GM12874 (cell line): ENCODE measurements around the gene TMEM273.

Experiments used
- TF ChIP-seq, protein P1 (sequence below): IDR thresholded peaks from 2 replicates; pipeline ENCODE4 v1.5.1; 2011; ENCODE audit warnings: low read depth, mild to moderate bottlenecking, control low read depth, low read length, moderate library complexity; ENCODE audit not compliant: insufficient read depth

The TMEM273 gene

DNA sequence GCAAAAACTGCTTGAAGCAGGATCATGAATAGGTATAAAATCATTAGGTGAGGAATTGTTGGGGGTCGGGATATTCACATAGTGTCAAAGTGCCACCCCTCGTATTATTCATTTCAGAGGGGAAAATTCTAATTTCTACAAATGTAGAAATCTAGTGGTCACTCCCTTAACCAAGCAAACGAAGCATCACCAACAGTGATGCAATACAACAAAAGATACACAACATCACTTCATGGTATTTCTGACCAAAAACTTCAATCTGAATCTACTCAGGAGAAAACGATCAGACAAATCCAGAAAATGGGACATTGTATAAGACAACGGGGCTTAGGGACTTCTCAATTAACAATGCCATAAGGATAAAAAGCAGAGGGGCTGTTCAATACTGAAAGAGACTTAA, 28.1 kb downstream of the TMEM273 start:
- TF ChIP-seq, protein P1, sequence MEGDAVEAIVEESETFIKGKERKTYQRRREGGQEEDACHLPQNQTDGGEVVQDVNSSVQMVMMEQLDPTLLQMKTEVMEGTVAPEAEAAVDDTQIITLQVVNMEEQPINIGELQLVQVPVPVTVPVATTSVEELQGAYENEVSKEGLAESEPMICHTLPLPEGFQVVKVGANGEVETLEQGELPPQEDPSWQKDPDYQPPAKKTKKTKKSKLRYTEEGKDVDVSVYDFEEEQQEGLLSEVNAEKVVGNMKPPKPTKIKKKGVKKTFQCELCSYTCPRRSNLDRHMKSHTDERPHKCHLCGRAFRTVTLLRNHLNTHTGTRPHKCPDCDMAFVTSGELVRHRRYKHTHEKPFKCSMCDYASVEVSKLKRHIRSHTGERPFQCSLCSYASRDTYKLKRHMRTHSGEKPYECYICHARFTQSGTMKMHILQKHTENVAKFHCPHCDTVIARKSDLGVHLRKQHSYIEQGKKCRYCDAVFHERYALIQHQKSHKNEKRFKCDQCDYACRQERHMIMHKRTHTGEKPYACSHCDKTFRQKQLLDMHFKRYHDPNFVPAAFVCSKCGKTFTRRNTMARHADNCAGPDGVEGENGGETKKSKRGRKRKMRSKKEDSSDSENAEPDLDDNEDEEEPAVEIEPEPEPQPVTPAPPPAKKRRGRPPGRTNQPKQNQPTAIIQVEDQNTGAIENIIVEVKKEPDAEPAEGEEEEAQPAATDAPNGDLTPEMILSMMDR: no peak

DNA sequence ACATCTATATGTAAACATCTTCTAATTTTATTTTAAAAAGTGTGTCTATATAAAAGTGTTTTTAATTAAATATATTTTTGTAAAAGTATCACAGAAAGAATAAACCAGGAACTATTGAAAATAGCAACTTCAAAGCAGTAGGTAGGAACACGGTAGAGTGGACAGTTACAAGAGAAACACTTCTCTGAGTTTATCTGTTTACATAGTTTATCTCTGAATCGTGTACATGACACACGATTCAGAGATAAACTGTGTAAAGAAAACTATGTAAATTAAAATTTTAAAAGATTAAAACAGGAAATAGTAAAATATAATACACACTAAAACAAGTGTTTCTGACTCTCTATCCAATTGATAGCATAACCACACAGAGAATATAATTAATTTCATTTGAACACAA, 29.3 kb downstream of the TMEM273 start:
- TF ChIP-seq, protein P1: no peak

DNA sequence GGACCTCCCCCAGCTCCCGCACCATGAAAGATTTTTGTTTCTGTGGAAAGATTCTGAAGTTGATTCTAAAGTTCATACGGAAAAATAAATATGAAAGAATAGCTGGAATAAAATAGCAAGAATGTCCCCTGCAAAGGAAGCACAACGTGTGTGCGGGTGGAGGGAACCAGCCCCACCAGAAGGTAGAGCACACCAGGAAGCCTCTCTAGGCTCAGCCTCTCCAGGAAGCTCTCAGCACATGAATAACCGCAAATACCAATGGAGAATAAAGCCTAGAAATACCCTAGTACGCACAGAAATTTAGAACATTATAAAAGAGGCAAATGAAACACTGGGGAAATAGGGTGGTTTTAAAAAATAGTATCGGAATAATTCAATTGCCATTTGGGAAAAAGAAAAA, 29.8 kb downstream of the TMEM273 start:
- TF ChIP-seq, protein P1: no peak

DNA sequence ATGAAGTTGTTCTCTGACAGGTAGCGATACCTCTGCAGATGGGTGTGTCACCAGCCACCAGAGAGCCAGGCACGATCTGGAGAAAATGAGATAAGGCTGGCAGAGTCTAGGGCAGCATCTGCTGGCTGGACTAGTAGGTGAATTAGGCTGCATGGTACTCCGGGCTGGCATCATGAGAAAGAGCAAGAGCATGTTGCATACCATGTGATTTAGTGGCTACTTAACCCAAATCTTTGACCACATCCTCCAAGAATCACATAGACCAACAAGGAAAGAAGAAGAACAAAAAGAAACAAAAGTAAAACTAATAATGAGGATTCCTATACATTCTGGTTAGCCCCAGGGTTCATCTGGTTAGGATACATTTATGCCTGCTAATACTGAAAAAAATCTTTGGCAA, 31.0 kb downstream of the TMEM273 start:
- TF ChIP-seq, protein P1: no peak

DNA sequence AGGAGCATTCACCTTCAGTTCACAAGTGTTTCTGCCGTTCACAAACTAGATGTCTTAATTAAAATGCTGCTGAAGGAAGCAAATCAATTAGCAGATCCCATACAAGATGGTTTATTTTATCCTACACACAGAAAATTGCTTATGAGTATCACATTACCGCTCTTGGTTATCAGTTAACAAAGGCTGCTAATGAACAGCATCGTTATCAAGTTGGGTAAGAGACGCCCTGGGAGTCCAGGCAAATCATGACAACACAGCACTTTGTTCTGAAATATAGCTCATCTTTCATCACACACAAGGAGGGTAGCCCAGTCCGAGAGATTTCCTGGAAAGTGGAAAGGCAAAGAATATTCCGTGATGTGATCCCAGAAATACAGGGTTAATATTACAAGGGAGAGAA, 33.5 kb downstream of the TMEM273 start:
- TF ChIP-seq, protein P1: no peak

DNA sequence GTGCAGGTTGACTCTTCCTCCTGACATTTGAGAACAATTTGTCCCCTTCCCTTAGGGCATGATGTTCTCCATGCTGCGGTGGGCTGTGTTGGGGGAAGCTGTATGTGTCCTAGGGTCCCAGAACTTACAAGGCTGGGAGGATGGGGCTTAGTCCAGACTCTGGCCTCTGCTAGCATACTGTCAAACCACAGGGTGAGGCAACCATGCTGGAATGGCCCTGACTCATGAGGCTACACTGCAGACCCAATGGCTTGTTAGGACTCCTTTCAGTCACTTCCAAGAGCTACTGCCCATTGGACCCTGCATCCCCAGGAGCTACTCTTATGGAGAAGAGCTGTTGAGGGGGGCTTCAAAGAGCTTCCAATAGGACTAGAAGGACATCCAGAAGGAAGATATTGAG, 34.2 kb downstream of the TMEM273 start:
- TF ChIP-seq, protein P1: no peak

DNA sequence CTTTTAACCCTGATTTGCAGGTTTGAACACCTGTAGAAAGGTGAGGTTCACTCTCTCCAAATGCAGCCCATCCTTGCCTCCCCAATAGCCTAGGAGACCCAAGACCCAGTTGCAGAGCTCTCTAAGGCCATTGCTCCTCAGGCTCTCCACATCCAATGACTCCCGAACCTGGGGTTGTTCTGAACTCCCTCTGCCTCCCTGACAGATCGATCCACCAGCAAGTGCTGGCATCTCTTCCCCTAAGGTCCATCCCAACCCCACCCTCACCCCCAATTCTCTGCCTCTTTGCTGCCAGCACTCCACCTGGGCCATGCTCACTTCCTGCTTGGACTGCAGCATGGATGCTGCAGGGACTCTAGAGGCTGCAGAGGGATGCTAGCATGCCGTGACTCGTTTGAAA, 35.1 kb downstream of the TMEM273 start:
- TF ChIP-seq, protein P1: no peak

DNA sequence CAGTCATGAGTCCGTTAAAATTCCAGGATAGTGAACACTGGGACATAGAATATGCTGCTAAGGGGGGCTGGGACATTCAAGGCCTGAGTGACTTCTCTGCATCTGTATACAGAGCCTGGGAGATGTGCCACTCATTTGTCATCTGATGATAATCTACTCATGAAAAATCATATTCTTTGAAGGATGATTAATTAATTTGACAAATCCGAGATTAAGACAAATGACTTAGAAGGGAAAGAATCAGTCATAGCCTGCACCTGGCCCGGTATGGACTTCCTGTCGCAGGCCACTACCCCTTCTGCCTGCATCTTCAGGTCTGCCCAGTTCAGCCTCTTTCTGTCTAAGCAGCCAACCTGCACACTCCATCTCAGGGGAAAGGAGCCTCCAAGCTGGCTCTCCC, 35.5 kb downstream of the TMEM273 start:
- TF ChIP-seq, protein P1: no peak
